HCT116 (cell line): ENCODE results near the gene KLHL3.

ENCODE experiments used
- CEBPB ChIP-seq: IDR thresholded peaks from 2 replicates; pipeline ENCODE4 v1.6.1; 2012; ENCODE audit warnings: low read depth
- CTCF ChIP-seq, 3 experiments: fragments of 200-600 bp in 1 of 3; sonication (generic) in 1 of 3; IDR thresholded peaks in 2 of 3; conservative IDR thresholded peaks in 1 of 3; 2 replicates each; pipeline ENCODE4 v1.5.1; 2012 to 2017; ENCODE audit warnings: low read depth in 2 of 3, low read length in 2 of 3, antibody characterized with exemption in 1 of 3, borderline replicate concordance in 1 of 3, control low read depth in 1 of 3, mild to moderate bottlenecking in 1 of 3, mixed read lengths in 1 of 3, mixed run types in 1 of 3, moderate library complexity in 1 of 3; ENCODE audit not compliant: insufficient read depth in 1 of 3
- ELF1 ChIP-seq: IDR thresholded peaks from 2 replicates; pipeline ENCODE4 v1.6.1; 2012; ENCODE audit warnings: low read depth, borderline replicate concordance
- EZH2 ChIP-seq: fragments of 200-600 bp; sonication (generic); IDR thresholded peaks from 2 replicates; pipeline ENCODE4 v1.6.1; 2017; ENCODE audit warnings: antibody characterized with exemption, mixed run types
- EZH2phosphoT487 ChIP-seq: fragments of 200-600 bp; IDR thresholded peaks from 2 replicates; pipeline ENCODE4 v1.6.1; 2018; ENCODE audit warnings: antibody characterized with exemption, borderline replicate concordance
- FOSL1 ChIP-seq: IDR thresholded peaks from 2 replicates; pipeline ENCODE4 v1.6.1; 2012; ENCODE audit warnings: low read depth

DNA sequence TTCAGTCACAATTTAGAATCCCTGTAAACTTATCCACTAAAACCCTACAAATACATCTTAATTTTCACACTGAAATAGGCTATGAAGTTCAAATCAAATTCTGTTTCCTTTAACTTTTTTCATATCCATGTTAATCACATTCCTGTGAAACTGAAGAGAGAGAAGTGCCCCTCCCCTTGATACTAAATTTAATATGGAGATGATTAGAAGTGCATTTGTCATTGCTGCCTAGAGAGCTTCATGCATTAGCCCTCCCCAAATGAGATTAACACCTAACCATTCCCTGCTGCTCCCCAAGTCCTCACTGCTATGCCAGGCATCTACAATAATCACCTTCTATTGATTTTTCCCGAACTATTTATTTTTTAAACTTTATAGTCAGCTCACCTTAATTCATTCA is 151.6 kb downstream of the KLHL3 start:
- TF ChIP-seq FOSL1 (no peak), EZH2 (no peak), CTCF (IDR thresholded peaks at IDR 0.05 in 2 of 3, conservative IDR thresholded peaks at IDR 0.05 in 1 of 3; ENCODE audit: borderline replicate concordance in 1 of 3, insufficient read depth in 1 of 3, low read depth in 2 of 3, low read length in 2 of 3) (no peak), ELF1 (no peak), EZH2phosphoT487 (no peak), CEBPB (no peak)
